WI38 (cell line): ENCODE results near the gene ANKRD33B.
"Not testable (repeated sequence)": the region's sequence is repeated elsewhere in the genome, so short reads cannot be mapped to it uniquely, and the experiment has no call there.

ENCODE experiments used
- H3K4me3 ChIP-seq: 2 replicates; pipeline ENCODE4 v1.5.1; 2011; ENCODE audit warnings: low read depth, mild to moderate bottlenecking, control low read depth, low read length
- CTCF ChIP-seq: IDR thresholded peaks from 2 replicates; pipeline ENCODE4 v1.5.1; 2012; ENCODE audit warnings: low read depth, mild to moderate bottlenecking, control low read depth, low read length

Gene ANKRD33B

GRCh38 chr5:10543585-10544040 lies 20.3 kb upstream of the ANKRD33B start:
- no peak overlapping the region for H3K4me3 ChIP-seq
- no peak for TF ChIP-seq CTCF

GRCh38 chr5:10545084-10545483 lies 18.8 kb upstream of the ANKRD33B start:
- no peak for TF ChIP-seq CTCF
- no peak overlapping the region for H3K4me3 ChIP-seq

DNA sequence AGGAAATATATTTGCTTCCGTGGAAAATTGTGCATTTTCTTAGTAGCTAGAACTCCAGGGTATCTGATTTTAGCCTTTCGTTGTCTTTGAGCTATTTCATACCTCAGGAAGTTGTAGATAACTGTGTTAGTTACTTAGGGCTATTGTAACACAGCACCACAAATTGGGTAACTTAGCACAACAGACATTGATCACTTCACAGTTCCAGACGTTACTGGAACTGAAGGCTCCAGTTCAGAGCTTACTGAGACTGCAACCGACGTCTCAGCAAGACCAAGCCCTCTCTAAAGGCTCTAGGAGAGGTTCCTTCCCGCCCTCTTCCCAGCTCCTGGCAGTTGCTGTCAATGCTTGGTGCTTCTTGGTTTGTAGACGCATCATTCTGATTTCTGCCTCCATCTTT lies 17.7 kb upstream of the ANKRD33B start:
- no peak for TF ChIP-seq CTCF
- no peak overlapping the region for H3K4me3 ChIP-seq

DNA sequence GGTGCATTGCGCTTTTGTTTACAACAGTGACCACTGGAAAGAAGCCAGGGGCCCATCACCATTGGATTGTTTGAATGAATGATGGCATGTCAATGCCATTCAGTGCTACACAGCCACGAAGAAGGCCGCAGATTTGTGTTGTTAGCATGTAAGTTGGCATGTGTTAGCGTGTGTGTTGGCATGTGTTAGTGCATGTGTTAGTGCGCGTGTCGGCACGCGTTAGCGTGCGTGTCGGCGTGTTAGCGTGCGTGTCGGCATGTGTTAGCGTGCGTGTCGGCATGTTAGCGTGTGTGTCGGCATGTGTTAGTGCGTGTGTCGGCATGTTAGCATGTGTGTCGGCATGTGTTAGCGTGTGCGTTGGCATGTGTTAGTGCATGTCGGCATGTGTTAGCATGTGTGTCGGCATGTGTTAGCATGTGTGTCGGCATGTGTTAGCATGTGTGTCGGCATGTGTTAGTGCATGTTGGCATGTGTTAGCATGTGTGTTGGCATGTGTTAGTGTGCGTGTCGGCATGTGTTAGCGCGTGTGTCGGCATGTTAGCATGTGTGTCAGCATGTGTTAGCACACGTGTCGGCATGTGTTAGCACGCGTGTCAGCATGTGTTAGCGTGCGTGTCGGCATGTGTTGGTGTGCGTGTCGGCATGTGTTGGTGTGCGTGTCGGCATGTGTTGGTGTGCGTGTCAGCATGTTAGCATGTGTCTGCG lies 15.3 kb upstream of the ANKRD33B start:
- H3K4me3 ChIP-seq: no peak overlapping the region
- no peak for TF ChIP-seq CTCF

DNA sequence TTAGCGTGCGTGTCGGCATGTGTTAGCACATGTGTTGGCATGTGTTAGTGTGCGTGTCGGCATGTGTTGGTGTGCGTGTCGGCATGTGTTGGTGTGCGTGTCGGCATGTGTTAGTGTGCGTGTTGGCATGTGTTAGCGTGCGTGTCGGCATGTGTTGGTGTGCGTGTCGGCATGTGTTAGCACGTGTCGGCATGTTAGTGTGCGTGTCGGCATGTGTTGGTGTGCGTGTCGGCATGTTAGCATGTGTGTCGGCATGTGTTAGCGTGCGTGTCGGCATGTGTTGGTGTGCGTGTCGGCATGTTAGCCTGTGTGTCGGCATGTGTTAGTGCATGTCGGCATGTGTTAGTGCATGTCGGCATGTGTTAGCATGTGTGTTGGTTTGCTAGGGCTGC lies 14.8 kb upstream of the ANKRD33B start:
- H3K4me3 ChIP-seq: not testable (repeated sequence)

DNA sequence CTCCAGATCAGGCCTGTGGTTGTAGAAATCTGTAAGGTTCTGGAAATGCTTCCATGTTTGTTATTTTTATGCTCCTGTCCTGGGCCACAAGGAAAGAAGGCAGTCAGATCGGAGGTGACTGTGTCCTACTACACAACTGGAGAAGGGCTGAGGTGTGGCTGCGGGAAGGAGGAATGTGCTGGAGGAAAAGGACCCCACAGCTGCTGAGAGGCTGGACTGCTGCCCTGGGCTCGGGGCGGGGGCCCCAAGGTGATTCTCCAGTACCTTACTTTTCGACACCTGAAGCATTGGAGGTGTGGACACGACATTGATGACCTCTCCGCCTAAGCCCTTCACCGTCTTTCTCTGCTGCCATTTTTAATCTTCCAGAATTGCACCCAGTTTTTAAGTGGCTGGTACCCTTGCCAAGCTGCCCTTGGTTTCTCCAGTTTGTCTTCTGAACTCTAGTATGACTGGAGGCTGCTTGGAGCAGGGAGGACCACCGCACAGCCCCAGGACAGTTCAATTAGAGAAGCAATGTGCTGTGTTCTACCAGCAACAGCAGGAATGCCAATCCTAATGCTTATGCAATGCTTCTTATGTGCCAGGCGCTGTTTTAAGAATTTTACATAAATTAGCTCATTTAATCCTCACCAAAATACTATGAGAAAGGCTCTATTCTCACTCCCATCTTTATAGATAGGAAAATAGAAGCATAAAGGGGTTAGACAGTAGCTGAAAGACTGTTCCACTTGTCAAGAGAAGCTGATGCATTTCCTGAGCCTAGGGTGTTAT lies 13.5 kb upstream of the ANKRD33B start:
- no peak for TF ChIP-seq CTCF
- H3K4me3 ChIP-seq: no peak overlapping the region

GRCh38 chr5:10551782-10552138 lies 12.1 kb upstream of the ANKRD33B start:
- TF ChIP-seq CTCF: no peak

More at GRCh38 chr5:10551782-10552138, 12.1 kb upstream of the ANKRD33B start:
- no peak overlapping the region for H3K4me3 ChIP-seq
